ENCODE data around the gene NUDT4.
"Not testable (repeated sequence)": the region's sequence is repeated elsewhere in the genome, so short reads cannot be mapped to it uniquely, and the experiment has no call there.

- TF ChIP-seq CAMTA2 (CRISPR knock-in tag; IDR thresholded peaks at IDR 0.05; ENCODE audit: borderline replicate concordance); JUNB (CRISPR knock-in tag; IDR thresholded peaks at IDR 0.05; ENCODE audit: borderline replicate concordance); SOX6 (IDR thresholded peaks at IDR 0.05); SOX6 (CRISPR knock-in tag; IDR thresholded peaks at IDR 0.05); CBFB (CRISPR knock-in tag; IDR thresholded peaks at IDR 0.05); FOSL1 (CRISPR knock-in tag; IDR thresholded peaks at IDR 0.05; ENCODE audit: borderline replicate concordance); TP53 (CRISPR knock-in tag; conservative IDR thresholded peaks at IDR 0.05); HCFC1 (IDR thresholded peaks at IDR 0.05; ENCODE audit: low read depth, low read length): not testable (repeated sequence)
Measured at GRCh38 chr12:93432031-93432430, 54.3 kb downstream of the NUDT4 start.

Measured in HepG2 (cell line).